NT2/D1 (cell line): ENCODE results near the gene PUS7.
"Not testable (repeated sequence)": the region's sequence is repeated elsewhere in the genome, so short reads cannot be mapped to it uniquely, and the experiment has no call there.

Source experiments
- DNase-seq: peaks from one replicate; pipeline ENCODE4 v3.0.0-alpha.2; 2011; ENCODE audit warnings: low read depth, low spot score
- H3K27me3 ChIP-seq: 2 replicates; pipeline ENCODE4 v1.6.0; 2011; ENCODE audit warnings: mild to moderate bottlenecking; ENCODE audit not compliant: insufficient read length, insufficient read depth
- H3K36me3 ChIP-seq: 2 replicates; pipeline ENCODE4 v1.6.1; 2011; ENCODE audit warnings: mild to moderate bottlenecking, low read length, mixed read lengths; ENCODE audit not compliant: insufficient read depth, insufficient read length
- H3K4me1 ChIP-seq: 2 replicates; pipeline ENCODE4 v1.5.1; 2011; ENCODE audit not compliant: insufficient read depth, insufficient read length
- H3K4me3 ChIP-seq: 2 replicates; pipeline ENCODE4 v1.5.1; 2011; ENCODE audit warnings: low read depth; ENCODE audit not compliant: insufficient read length
- H3K9ac ChIP-seq: 2 replicates; pipeline ENCODE4 v1.6.0; 2011; ENCODE audit warnings: low read depth; ENCODE audit not compliant: insufficient read length
- H3K9me3 ChIP-seq: 2 replicates; pipeline ENCODE4 v1.5.1; 2011; ENCODE audit warnings: mild to moderate bottlenecking, low read length; ENCODE audit not compliant: insufficient read depth
- SUZ12 ChIP-seq: IDR thresholded peaks from 2 replicates; pipeline ENCODE4 v1.6.1; 2011; ENCODE audit not compliant: insufficient read length, insufficient read depth; ENCODE audit errors: extremely low read depth
- YY1 ChIP-seq: IDR thresholded peaks from 2 replicates; pipeline ENCODE4 v1.6.1; 2011; ENCODE audit not compliant: insufficient read length, insufficient read depth
- ZNF274 ChIP-seq: IDR thresholded peaks from 2 replicates; pipeline ENCODE4 v1.6.1; 2011; ENCODE audit warnings: mild to moderate bottlenecking, low read depth, low read length

PUS7 gene

DNA sequence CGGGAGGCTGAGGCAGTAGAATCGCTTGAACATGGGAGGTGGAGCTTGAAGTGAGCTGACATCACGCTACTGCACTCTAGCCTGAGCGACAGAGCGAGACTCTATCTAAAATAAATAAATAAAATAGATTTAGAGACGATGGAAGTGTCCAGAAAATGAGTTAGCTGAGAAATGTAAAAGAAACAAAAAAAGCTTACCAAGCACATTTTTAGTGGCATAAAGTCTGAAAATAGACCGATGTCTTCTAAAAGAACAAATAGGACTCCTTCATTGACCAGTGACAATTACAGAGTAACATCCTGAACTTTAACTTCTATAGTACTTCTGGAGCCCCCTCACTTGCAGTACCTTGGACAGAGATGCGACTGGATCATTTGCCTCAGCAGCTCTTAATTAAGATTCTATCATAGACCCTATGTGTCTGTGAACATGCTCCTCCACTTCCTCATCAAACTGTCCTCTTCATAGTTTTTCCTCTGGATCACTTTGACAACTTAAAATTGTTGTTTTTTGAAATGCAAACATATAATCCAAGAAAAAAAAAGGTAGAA is 108.1 kb downstream of the PUS7 start:
- H3K4me3 ChIP-seq, result no peak overlapping the region
- DNase-seq, result no peak
- H3K4me1 ChIP-seq, result no peaks in the 10 kb centered on the region
- H3K36me3 ChIP-seq, result no peaks in the 10 kb centered on the region
- no peaks in the 10 kb centered on the region; the same call in 1 of the 2 replicates for H3K9me3 ChIP-seq
- TF ChIP-seq ZNF274, result no peak
- no peak for TF ChIP-seq YY1
- no peak for TF ChIP-seq SUZ12
- no peaks in the 10 kb centered on the region for H3K27me3 ChIP-seq
- no peak overlapping the region for H3K9ac ChIP-seq

DNA sequence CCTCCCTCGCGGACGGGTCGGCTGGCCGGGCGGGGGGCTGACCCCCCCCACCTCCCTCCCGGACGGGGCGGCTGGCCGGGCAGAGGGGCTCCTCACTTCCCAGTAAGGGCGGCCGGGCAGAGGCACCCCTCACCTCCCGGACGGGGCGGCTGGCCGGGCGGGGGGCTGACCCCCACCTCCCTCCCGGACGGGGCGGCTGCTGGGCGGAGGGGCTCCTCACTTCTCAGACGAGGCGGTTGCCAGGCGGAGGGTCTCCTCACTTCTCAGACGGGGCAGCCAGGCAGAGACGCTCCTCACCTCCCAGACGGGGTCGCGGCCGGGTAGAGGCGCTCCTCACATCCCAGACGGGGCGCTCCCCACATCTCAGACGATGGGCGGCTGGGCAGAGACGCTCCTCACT is 111.3 kb downstream of the PUS7 start:
- not testable (repeated sequence) for H3K9ac ChIP-seq, H3K4me1 ChIP-seq, DNase-seq, H3K27me3 ChIP-seq, H3K36me3 ChIP-seq, H3K9me3 ChIP-seq, H3K4me3 ChIP-seq

DNA sequence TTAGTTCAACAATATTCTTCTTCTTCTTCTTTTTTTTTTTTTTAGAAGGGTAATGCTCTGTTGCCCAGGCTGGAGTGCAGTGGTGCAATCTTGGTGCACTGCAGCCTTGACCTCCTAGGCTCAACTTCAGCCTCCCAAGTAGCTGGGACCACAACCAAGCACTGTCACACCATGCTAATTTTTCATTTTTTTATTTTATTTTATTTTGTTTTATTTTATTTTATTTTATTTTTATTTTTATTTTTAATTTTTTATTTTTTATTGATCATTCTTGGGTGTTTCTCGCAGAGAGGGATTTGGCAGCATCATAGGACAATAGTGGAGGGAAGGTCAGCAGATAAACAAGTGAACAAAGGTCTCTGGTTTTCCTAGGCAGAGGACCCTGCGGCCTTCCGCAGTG is 112.3 kb downstream of the PUS7 start:
- not testable (repeated sequence) for H3K4me3 ChIP-seq, DNase-seq, H3K27me3 ChIP-seq, H3K9me3 ChIP-seq, H3K4me1 ChIP-seq, H3K36me3 ChIP-seq, H3K9ac ChIP-seq

DNA sequence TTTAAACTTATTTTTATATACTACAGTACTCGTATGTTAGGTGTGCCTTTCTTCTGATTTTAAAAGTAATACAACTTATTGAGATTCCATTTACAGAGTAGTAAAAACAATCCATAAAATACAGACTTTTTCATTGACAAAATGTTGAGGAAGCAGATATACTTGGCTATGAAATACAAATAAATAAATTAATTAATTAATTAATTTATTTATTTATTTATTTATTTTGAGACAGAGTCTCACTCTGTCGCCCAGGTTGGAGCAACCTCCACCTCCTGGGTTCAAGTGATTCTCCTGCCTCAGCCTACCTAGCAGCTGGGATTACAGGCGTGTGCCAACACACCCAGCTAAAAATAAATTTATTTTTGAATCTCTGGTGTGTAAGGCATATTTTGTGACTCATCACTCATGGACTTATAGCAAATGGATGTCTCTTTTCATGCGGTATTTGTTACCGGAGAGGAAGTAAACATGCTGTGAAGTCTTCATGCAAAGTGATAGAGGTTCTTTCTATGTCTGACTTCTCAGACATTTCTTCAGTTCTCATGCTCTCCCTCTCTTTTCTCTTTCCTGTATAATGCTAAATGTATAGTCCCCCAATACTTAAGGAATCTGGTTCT is 113.2 kb downstream of the PUS7 start:
- DNase-seq, result no peak
- no peak for TF ChIP-seq ZNF274
- no peak for TF ChIP-seq SUZ12
- no peak for TF ChIP-seq YY1
- Histone ChIP-seq H3K4me3 (no peak overlapping the region), H3K27me3 (no peaks in the 10 kb centered on the region), H3K4me1 (no peaks in the 10 kb centered on the region), H3K9me3 (no peaks in the 10 kb centered on the region; the same call in 1 of the 2 replicates), H3K36me3 (no peaks in the 10 kb centered on the region), H3K9ac (no peak overlapping the region)
